ENCODE data around the gene RAI14. TPM values are rescaled to one million over a fixed set of nuclear protein-coding genes. Genes with fewer than 3 reads are reported as not detected.

The RAI14 gene
- total RNA-seq, 1 donor from 2014 or later, result 259 TPM

DNA sequence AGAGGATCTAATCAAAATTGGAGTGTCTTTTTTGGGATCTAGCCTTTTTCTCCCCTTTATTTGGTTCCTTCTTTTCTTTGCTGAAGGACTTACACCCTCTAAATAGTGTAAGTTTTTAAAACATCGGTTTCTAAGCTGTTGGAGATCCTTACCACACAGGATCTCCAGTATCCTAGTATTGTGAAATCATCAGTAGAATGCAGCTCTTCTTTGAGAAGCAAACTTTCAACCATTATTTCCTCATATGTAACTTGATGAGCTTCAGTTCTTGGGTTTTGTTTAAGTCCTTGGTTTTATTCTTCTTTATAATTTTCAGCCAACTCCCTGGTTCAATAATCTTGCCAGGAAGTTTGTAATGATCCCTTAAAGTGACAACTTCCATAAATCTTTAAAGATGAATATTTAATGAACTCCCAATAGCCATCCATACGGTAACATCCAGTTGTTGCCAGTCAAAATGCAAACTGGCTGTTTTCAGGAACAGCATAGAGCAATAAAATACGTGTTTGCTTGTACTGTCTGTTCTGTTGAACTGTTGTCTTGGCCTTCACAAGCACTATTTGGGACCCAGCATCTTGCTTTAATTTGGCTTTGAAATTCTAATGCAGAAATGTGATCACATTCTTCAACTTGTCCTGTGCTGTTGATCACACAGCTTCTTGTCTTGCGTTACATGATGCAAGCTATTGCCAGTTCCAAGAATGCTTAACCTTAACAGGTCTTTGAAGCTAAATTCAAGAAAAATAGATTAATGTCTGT, 148.0 kb downstream of the RAI14 start:
- Mint-ChIP-seq H3K27ac (ENCODE audit: unreplicated experiment) (no peak overlapping the region), H3K4me3 (ENCODE audit: unreplicated experiment) (no peak overlapping the region), H3K36me3 (ENCODE audit: unreplicated experiment) (peaks cover 4% of the 10 kb centered on the region), H3K9me3 (ENCODE audit: unreplicated experiment) (peaks cover 10% of the 10 kb centered on the region), H3K27me3 (ENCODE audit: unreplicated experiment) (peaks cover 4% of the 10 kb centered on the region), H3K4me1 (ENCODE audit: low read depth, unreplicated experiment) (no peaks in the 10 kb centered on the region)
- DNase-seq, result no peak
- TF ChIP-seq, protein P1, sequence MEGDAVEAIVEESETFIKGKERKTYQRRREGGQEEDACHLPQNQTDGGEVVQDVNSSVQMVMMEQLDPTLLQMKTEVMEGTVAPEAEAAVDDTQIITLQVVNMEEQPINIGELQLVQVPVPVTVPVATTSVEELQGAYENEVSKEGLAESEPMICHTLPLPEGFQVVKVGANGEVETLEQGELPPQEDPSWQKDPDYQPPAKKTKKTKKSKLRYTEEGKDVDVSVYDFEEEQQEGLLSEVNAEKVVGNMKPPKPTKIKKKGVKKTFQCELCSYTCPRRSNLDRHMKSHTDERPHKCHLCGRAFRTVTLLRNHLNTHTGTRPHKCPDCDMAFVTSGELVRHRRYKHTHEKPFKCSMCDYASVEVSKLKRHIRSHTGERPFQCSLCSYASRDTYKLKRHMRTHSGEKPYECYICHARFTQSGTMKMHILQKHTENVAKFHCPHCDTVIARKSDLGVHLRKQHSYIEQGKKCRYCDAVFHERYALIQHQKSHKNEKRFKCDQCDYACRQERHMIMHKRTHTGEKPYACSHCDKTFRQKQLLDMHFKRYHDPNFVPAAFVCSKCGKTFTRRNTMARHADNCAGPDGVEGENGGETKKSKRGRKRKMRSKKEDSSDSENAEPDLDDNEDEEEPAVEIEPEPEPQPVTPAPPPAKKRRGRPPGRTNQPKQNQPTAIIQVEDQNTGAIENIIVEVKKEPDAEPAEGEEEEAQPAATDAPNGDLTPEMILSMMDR (IDR thresholded peaks at IDR 0.05; ENCODE audit: partially characterized antibody, unreplicated experiment), result no peak

DNA sequence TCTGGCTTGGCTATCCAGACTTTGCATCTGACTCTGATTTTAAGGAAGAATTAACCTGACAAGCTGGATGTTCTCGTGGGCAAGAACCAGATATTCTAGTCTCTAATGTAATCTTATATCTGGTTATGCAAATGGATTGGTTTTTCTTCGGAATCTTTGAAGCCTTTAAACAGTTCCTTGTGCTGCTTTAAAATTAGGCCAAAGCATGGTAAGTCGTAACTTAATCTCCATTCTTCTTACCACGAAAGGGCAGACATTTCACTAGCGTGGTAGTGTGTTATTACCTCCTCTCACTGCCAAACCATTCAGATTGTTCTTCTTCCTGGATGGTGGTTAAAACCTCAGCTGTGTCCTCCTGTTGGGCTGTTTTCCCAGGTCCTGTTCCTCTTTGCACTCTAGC, 148.8 kb downstream of the RAI14 start:
- no peak overlapping the region for H3K4me3 Mint-ChIP-seq (ENCODE audit: unreplicated experiment)
- no peak for DNase-seq
- TF ChIP-seq, protein P1 (IDR thresholded peaks at IDR 0.05; ENCODE audit: partially characterized antibody, unreplicated experiment), result no peak
- no peaks in the 10 kb centered on the region for H3K4me1 Mint-ChIP-seq (ENCODE audit: low read depth, unreplicated experiment)
- peaks cover 2% of the 10 kb centered on the region for H3K27me3 Mint-ChIP-seq (ENCODE audit: unreplicated experiment)
- H3K9me3 Mint-ChIP-seq (ENCODE audit: unreplicated experiment), result peaks cover 10% of the 10 kb centered on the region
- H3K36me3 Mint-ChIP-seq (ENCODE audit: unreplicated experiment), result peaks cover 4% of the 10 kb centered on the region
- H3K27ac Mint-ChIP-seq (ENCODE audit: unreplicated experiment), result no peak overlapping the region

DNA sequence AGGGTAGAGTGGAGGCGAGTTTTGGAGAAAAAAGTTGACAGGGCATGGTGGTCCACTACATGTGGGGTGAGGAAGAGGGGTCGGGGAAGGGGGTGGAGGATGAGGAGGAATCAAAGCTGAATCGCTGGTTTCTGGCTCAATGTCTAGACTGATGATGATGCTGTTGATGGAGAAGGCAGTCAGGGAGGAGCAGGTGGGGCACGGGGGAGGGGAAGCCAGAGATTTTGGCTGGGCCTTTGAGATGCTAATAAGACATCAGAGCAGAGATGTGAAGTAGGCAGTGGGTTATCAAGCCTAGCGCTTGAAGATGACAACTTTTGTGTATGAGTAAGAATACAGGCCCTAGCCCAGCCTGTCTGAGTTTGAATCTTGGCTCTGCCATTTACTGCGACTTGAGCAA, 150.4 kb downstream of the RAI14 start:
- no peak for DNase-seq
- peaks cover 2% of the 10 kb centered on the region for H3K27me3 Mint-ChIP-seq (ENCODE audit: unreplicated experiment)
- peaks cover 10% of the 10 kb centered on the region for H3K9me3 Mint-ChIP-seq (ENCODE audit: unreplicated experiment)
- H3K36me3 Mint-ChIP-seq (ENCODE audit: unreplicated experiment), result peaks cover 4% of the 10 kb centered on the region
- peaks cover 2% of the 10 kb centered on the region for H3K4me1 Mint-ChIP-seq (ENCODE audit: low read depth, unreplicated experiment)
- no peak overlapping the region for H3K4me3 Mint-ChIP-seq (ENCODE audit: unreplicated experiment)
- TF ChIP-seq, protein P1 (IDR thresholded peaks at IDR 0.05; ENCODE audit: partially characterized antibody, unreplicated experiment), result no peak
- no peak overlapping the region for H3K27ac Mint-ChIP-seq (ENCODE audit: unreplicated experiment)

DNA sequence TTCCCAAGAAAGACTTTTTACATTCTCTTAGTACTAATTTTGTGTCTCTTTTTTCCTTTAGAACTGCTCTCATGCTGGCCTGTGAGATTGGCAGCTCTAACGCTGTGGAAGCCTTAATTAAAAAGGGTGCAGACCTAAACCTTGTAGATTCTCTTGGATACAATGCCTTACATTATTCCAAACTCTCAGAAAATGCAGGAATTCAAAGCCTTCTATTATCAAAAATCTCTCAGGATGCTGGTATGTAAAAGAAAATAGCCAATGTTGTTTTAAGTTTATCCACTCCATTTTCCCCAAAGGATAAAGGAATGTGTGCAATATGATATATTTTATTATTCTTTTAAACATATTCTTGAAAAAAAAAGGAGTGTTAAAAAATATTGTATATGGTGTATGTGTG, 155.6 kb downstream of the RAI14 start:
- Mint-ChIP-seq H3K27me3 (ENCODE audit: unreplicated experiment) (peaks cover 2% of the 10 kb centered on the region), H3K9me3 (ENCODE audit: unreplicated experiment) (no peaks in the 10 kb centered on the region), H3K36me3 (ENCODE audit: unreplicated experiment) (peaks cover 4% of the 10 kb centered on the region), H3K4me3 (ENCODE audit: unreplicated experiment) (no peak overlapping the region), H3K27ac (ENCODE audit: unreplicated experiment) (no peak overlapping the region), H3K4me1 (ENCODE audit: low read depth, unreplicated experiment) (peaks cover 2% of the 10 kb centered on the region)
- no peak for DNase-seq
- TF ChIP-seq, protein P1 (IDR thresholded peaks at IDR 0.05; ENCODE audit: partially characterized antibody, unreplicated experiment), result no peak

DNA sequence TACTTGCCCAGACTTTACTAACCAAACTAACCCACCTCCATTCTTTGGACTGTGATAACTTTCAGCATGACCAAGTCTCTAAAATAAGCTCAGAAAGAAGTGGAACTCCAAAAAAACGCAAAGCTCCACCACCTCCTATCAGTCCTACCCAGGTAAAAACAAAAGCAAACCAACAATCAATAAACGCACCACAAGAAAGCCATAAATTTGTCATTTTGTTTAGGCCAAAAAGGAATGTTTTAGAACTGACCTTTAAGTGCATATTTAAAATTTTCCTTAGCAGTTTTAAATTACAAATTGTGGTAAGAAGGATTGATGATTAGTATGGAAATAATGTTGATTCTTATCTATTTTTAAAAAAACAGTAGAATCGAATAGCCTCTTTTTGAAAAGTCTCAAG, 157.4 kb downstream of the RAI14 start:
- no peak overlapping the region for H3K4me3 Mint-ChIP-seq (ENCODE audit: unreplicated experiment)
- no peaks in the 10 kb centered on the region for H3K27me3 Mint-ChIP-seq (ENCODE audit: unreplicated experiment)
- TF ChIP-seq, protein P1 (IDR thresholded peaks at IDR 0.05; ENCODE audit: partially characterized antibody, unreplicated experiment), result no peak
- no peaks in the 10 kb centered on the region for H3K36me3 Mint-ChIP-seq (ENCODE audit: unreplicated experiment)
- no peak overlapping the region for H3K27ac Mint-ChIP-seq (ENCODE audit: unreplicated experiment)
- DNase-seq, result no peak
- H3K4me1 Mint-ChIP-seq (ENCODE audit: low read depth, unreplicated experiment), result peaks cover 2% of the 10 kb centered on the region
- H3K9me3 Mint-ChIP-seq (ENCODE audit: unreplicated experiment), result no peaks in the 10 kb centered on the region

Data from glutamatergic neuron (in vitro differentiated cells).